GM19452 (cell line): ENCODE results near the gene FABP3.

Source experiments
- ATAC-seq: cut with Tn5 transposase; IDR thresholded peaks from one replicate; pipeline ENCODE4 v1.9.1; 2021; ENCODE audit not compliant: unreplicated experiment

Gene FABP3

DNA sequence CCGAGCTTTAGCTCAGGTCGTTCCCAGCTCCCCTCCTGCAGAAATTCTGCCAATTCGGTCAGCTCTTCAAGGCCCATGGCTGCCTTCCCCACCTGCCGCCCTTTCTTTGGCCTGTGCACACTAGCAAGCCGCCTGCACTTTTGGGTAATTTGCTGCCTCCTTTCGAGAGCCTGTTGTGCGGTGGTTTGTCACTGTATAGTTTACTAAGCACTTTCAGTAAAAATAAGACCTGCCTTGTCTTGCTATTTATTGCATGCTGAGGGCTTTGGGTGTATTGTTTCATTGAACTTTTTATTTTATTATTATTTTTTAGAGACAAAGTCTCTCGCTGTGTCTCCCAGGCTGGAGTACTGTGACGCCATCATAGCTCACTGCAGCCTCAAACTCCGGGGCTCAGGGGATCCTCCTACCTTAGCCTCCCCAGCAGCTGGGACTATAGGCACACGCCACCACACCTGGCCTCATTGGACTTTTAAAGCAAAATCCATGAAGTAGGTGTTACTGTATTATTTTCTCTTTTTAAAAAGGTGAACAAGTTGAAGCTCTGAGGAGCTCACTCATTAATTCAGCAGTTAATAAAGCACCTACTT is 1.1 kb upstream of the FABP3 start:
- ATAC-seq: no peak

DNA sequence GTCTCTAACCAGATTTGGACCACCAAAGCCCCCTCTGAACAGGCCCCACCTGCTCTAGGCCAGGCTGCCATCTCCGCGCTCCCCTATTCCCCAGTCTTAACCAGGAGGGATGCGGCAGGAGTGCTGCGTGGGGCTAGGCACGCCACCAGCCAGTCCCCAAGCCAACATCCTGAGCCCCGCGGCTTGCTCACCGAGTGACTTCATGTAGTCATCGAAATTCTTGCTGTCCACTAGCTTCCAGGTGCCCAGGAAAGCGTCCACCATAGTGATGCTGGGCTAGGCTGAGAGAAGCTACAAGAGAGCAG is 173 bp downstream of the FABP3 start:
- ATAC-seq: no peak

DNA sequence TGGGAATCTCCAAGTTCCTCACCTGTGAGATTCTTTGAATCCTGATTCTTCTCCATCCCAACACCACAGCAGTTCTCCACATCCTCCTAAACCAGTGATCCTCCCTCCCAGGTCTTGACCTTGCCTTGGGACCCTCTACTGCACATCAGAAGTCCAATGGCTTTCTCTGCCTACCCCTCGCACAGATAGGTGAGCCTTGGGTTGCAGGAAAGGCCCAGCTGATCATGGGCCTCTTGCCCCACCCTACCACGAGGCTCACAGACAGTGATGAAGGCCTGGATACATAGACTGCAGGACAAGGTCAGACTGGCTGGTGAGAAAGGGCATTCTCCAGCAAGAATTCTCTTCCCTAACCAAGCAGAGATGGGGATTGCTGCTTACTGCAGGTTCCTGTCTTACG is 825 bp downstream of the FABP3 start:
- ATAC-seq: no peak

DNA sequence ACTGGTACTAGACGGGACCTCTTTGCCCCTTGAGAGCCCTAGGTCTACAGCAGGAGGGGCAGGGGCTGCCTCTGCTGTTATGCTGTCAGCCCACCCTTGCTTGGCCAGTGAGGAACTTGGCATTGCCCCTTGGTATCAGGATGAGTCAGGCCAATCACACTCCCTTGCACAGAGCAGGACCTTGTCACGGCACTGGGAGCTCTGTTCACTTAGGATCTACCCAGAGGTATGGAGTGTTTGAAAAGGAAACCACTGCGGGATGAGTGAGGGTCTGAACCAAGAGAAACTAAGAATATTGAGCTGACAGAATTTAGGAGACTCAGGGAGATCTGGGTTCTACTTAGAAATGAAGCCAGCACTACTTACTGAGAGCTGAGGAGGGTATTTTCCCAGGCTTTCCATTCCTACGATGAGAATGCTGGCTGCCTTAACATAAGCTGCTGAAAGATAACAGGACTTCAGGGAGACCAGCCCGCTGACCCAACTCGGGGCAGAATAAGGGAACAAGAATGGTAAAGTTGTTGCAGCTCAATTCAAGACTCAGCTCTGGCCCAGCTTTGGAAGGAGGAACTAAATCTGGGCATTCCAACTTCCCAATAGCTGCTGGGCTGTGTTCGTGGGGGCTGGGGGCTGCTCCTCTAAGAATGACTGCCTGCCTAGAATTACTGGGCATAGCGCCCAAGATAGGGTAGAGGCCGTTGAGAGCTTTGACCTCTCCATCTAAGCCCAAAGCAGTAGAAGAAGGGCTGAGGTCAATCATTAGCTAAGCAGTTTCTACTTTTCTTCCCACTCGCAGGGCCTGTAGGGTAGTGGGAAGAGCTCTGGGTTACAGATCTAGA is 1.5 kb downstream of the FABP3 start:
- ATAC-seq: no peak

DNA sequence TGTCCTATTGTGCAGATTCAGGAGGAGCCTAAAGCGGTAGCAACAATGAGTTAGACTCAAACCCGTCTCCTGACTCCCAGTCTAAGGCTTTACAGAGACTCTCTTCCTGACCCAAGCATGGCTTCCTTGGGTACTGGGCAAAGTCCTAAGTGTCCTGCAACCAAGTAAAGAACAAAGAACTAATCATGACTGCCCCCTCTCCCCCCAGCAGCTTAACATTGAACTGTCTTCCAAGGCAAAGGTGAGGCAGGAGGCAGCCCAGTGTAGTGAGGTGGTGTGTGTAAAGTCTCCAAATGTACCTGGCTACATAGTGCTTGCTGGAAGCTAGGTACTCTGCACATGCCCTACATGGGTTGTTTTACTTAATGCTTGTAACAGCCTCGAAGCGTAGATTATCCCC is 2.3 kb downstream of the FABP3 start:
- no peak for ATAC-seq

DNA sequence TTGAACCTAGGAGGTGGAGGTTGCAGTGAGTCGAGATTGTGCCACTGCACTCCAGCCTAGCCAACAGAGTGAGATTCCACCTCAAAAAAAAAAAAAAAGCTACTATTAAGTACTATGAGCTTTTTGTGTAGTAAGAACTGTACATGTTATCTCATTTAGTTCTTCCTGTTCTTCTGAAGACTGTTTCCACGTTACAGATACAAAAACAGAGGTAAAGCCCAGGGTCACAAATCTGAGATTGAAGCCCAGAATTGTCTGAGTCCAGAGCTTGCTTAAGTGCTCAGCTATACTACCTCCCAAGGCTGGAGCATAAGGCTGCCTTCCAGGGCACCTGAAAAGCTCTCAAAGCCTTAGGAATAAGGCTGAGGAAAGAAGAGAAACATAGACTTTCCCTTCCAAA is 2.9 kb downstream of the FABP3 start:
- ATAC-seq: no peak

GRCh38 chr1:31368611-31369107 is 4.2 kb downstream of the FABP3 start:
- no peak for ATAC-seq

DNA sequence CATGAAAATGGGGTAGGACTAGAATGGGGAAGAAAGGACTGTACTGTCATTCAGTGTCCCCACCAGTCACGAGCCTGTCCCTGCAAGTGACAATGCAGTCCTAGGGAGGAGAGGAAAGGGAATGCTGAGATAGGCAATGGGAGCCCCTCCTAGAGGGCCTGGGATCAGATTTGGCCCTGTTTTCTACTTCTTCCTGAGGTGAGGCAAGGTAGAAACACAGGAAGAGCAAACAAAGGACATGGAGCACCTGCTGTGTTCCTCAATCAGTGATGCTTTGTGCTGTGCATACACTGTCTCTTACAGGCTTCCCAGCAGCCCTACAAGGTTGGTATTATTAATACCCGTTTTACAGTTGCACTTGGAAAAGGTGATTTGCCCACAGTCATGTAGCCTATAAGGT is 6.1 kb downstream of the FABP3 start:
- ATAC-seq: no peak

GRCh38 chr1:31364561-31365250 is 8.2 kb downstream of the FABP3 start:
- no peak for ATAC-seq

DNA sequence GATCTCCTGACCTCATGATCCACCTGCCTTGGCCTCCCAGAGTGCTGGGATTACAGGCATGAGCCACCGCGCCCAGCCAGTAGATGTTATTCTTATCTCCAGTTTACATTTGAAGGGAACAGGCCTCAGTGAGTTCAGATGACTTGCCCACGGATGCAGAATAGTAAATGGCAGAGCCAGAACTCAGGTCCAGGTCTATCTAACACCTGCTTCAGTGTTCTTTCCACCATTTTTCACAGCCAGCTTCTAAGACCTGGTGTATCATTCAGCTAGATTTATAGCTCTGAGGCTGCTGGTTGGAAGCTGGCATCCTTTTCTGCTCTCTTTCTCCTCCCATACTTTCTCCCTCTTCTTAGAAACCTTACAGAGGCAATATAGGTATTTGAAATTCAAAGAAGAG is 10.8 kb downstream of the FABP3 start:
- ATAC-seq: no peak

DNA sequence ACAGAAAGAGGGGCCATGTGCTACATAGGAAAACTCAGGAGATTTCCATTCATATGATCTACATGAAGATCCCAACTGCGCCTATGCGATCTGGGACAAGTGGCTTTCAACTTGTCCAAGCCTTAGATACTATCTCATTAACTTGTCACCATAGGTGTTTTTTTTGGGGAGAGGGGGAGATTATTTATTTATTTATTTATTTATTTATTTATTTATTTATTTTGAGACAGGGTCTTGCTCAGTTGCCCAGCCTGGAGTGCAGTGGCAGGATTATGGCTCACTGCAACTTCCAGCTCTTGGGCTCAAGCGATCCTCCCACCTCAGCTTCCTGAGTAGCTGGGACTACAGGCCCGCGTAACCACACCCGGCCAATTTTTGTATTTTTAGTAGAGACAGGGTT is 11.3 kb downstream of the FABP3 start:
- no peak for ATAC-seq

- no peak for ATAC-seq
Measured at GRCh38 chr1:31356427-31356826, 16.4 kb downstream of the FABP3 start.

DNA sequence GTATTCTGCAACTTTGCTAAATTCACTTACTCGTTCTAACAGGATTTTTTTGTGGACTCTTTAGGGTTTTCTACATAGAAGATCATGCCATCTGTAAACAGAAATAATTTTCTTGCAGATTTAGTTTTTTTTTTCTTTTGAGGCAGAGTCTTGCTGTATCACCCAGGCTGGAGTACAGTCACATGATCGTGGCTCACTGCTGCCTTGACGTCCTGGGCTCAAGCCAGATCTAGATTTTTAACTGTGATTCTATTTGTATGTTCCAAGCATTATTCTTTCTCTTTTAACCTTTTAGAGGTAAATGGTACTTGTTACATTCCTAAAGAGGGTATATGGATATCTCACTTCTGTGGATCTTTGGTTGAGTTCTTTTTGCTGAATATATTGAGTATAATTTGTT is 18.6 kb downstream of the FABP3 start:
- no peak for ATAC-seq

DNA sequence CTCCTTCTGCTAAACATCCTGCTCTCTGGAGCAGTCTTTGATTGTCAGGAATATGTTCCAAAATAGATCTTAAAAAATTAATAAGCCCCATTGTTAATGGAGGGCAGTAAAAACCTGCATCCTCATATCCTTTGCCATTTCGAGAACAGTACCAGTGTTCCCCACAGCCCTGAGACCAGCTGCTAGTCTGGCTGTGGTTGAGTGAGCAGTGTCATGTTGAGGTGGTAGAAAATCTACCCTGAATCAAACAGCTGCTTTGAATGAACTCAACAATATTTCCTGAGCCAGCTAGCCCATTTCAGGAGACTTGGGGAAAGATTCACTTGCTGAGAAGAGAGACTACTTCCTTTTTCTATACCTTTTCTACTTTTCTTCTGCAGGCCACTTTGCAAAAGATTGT is 24.4 kb downstream of the FABP3 start:
- ATAC-seq: no peak

- ATAC-seq: no peak
Measured at GRCh38 chr1:31346785-31347184, 26.1 kb downstream of the FABP3 start.

DNA sequence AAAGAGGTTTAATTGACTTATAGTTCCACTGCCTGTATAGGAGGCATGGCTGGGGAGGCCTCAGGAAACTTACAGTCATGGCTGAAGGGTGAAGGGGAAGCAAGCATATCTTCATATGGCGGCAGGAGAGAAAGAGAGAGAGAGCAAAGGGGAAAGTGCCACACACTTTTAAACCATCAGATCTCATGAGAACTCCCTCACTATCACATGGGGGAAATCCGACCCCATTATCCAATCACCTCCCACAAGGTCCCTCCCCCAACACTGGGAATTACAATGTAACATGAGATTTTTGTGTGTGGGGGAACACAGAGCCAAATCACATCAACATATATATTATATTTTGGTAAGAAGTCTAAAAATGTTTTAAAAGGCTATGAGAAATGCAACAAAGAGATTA is 27.2 kb downstream of the FABP3 start:
- ATAC-seq: no peak

DNA sequence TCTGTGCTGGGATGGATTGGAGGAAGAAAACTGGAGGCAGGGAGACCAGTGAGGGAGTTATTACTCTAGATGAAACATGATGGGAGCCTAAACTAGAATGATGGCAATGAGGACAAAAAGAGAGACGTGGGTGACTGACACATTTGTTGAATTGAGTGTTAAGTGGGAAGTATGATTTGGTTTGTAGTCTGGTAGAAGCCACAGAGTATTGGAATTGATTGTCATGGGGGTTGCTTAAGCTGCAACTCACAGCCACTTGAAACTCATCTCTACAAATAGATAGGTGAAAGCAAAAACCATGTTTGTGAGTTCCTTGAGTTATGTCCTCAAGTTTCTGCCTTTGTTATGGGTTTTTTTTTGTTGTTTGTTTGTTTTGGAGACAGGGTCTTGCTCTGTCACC is 28.4 kb downstream of the FABP3 start:
- ATAC-seq: no peak

DNA sequence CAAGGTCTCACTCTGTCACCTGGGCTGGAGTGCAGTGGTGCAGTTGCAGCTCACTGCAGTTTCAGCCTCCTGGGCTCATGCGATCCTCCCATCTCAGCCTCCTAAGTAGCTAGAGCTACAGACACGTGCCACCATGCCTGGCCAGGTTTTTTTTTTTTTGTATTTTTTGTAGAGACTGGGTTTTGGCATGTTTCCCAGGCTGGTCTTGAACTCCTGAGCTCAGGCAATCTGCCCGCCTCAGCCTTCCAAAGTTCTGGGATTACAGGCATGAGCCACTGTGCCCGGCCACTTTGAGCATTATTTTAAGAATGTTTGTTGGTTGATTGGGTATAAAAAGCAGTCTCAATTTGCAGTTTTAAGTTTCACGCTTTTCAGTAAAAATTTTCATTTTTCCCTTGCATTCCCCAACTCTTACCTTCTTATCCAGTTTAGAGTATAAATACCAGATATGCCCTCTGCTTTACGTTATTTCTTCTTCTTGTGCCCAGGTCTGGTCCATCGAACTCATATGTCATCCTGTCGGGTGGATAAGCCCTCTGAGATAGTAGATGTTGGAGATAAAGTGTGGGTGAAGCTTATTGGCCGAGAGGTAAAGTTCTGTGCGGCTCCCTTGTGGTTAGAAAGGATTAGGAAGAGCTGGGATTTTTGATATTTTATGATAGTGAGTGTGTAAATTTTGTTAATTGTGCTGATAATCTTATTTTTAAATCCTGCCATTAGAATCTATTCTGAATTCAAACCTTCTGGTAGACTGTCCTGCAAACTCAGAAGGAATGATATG is 36.0 kb downstream of the FABP3 start:
- no peak for ATAC-seq

DNA sequence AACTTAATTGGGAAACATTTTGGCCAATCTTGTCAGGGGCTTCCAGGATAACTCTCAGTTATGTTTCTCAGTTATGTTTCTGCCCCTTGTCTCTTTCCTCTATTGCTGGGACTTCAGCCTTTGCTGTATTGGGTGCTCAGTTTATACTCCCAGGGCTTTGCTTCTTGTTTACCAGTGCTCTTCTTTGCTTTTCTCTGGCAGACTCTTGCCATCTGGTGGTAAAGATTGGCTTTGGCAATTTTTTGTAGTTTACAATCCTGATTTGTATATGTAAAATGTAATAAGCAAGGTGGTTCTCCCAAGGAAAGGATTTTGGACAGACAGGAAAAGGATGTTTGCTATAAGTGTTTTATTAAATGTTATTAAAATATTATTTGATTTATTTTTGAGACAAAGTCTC is 37.9 kb downstream of the FABP3 start:
- no peak for ATAC-seq

- ATAC-seq: no peak
Measured at GRCh38 chr1:31327381-31327780, 45.5 kb downstream of the FABP3 start.

GRCh38 chr1:31326461-31326860 is 46.4 kb downstream of the FABP3 start:
- no peak for ATAC-seq

DNA sequence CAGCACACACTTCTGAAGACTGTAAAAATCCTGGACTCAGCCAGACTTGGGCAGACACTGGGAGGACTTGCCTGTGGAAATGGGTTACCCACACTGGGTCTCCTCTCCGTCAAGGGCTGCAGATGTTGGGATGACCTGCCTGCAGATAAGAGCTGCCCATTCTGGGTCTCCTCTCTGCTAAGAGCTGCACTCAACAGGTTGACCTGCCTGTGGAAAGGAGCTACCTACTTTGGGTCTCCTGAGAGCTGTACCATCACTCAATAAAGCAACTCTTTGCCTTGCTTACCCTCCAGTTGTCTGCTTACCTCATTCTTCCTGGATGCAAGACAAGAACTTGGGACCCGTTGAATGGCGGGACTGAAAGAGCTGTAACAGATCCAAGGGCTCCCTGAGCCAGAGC is 47.9 kb downstream of the FABP3 start:
- ATAC-seq: no peak
